GM21529 (cell line): ENCODE data around the gene ELK4.

Experiments
- ATAC-seq: cut with Tn5 transposase; IDR thresholded peaks from one replicate; pipeline ENCODE4 v1.9.1; 2021; ENCODE audit not compliant: unreplicated experiment

The ELK4 gene

DNA sequence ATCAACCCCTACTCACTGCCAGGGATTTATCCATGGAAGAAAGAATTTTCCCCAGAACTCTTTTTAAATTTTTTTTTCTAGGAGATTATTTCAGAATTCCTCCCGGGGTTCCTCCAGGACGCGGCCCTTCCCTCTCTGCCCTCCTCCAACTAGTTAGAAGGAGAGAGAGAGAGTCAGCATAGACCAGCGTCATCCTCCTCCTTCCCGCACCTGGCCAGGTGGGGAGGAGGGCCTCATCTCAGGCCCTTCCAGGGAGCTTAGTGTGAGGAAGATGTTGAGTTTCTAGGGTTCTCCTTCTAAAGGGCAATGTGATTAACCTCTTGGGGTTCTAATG, 63.7 kb downstream of the ELK4 start:
- ATAC-seq: no peak

DNA sequence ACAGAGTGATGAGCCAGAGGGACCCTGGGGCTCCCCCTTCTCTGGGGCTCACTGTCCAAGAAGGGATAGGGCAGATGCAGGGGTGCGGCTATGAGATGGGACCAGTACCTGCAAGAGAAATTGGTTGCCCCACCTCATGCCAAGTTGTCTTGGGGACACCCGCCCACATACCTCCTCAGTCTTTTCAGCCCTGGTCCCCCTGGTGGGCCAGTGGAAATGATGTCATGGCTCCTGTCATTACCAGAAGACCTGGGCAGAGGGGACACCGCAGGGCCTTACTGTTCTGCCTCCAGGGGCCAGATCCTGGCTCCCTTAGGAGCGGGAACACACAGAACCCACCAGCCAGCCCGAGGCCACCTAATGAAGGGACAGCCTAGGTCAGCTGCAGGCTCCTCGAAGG, 64.1 kb downstream of the ELK4 start:
- no peak for ATAC-seq

GRCh38 chr1:205565799-205566198, 66.0 kb downstream of the ELK4 start:
- no peak for ATAC-seq

- no peak for ATAC-seq
Measured at GRCh38 chr1:205563927-205564441, 67.8 kb downstream of the ELK4 start.

- ATAC-seq: no peak
Measured at GRCh38 chr1:205561501-205562203, 70.2 kb downstream of the ELK4 start.
